HepG2 (cell line): ENCODE data around the gene NUDT21. TPM values are rescaled to one million over a fixed set of nuclear protein-coding genes. Genes with fewer than 3 reads are reported as not detected.

Experiments used
- ARHGAP35 ChIP-seq: sonication (generic); formaldehyde crosslinking; IDR thresholded peaks from 2 replicates; pipeline ENCODE4 v1.9.0; 2022; ENCODE audit warnings: mild to moderate bottlenecking, inconsistent platforms, moderate library complexity, missing genetic modification reagents, borderline replicate concordance
- GZF1 ChIP-seq: sonication (generic); formaldehyde crosslinking; IDR thresholded peaks from 2 replicates; pipeline ENCODE4 v1.5.1; 2020; ENCODE audit warnings: mild to moderate bottlenecking, missing genetic modification reagents
- NCOA2 ChIP-seq: sonication (generic); formaldehyde crosslinking; IDR thresholded peaks from 2 replicates; pipeline ENCODE4 v1.8.0; 2022; ENCODE audit warnings: inconsistent platforms
- SRSF1 ChIP-seq: fragments of 200-400 bp; formaldehyde crosslinking; optimal IDR thresholded peaks from 2 replicates; pipeline ENCODE3; 2017; ENCODE audit warnings: mild to moderate bottlenecking, low read depth, low read length, moderate library complexity
- TP53 ChIP-seq: sonication (generic); formaldehyde crosslinking; conservative IDR thresholded peaks from 2 replicates; pipeline ENCODE4 v1.4.0; 2020; ENCODE audit warnings: missing genetic modification reagents
- ZNF101 ChIP-seq: sonication (generic); formaldehyde crosslinking; IDR thresholded peaks from 2 replicates; pipeline ENCODE4 v1.4.0; 2020; ENCODE audit warnings: mild to moderate bottlenecking, low read depth, missing genetic modification reagents, borderline replicate concordance
- ZNF569 ChIP-seq: sonication (generic); formaldehyde crosslinking; IDR thresholded peaks from 2 replicates; pipeline ENCODE4 v1.5.0; 2020; ENCODE audit warnings: mild to moderate bottlenecking, missing genetic modification reagents, moderate library complexity, borderline replicate concordance
- ZNF749 ChIP-seq: sonication (generic); formaldehyde crosslinking; IDR thresholded peaks from 2 replicates; pipeline ENCODE4 v1.8.0; 2022; ENCODE audit warnings: mild to moderate bottlenecking, missing genetic modification reagents, moderate library complexity, borderline replicate concordance
- polyA plus RNA-seq, 8 experiments: library from polyadenylated mRNA; depleted of rRNA in 3 of 8; stranded (reverse) in 7 of 8; unstranded in 1 of 8; fragments of >200 nt; fragmentation: Illumina TruSeq in 4 of 8; extraction: Trizol in 4 of 8; gene quantifications; 2 replicates each; pipeline versions ENCODE4 v1.2.1 to v1.2.3, GENCODE V29; 2011 to 2016; ENCODE audit warnings: low read depth in 4 of 8, missing spikeins in 1 of 8, mixed read lengths in 1 of 8; ENCODE audit not compliant: insufficient read depth in 1 of 8
- total RNA-seq, 5 experiments: library from RNA; depleted of rRNA; stranded (reverse); fragments of >200 nt; fragmentation: Illumina TruSeq; extraction: Trizol; gene quantifications; 2 replicates each; pipeline ENCODE4 v1.2.3, GENCODE V29; 2016; ENCODE audit warnings: low read depth in 1 of 5
- TF ChIP-seq, protein P1 (sequence below), 2 experiments: IDR thresholded peaks; 2 replicates each; pipeline ENCODE4 v1.6.1; 2011 to 2012; ENCODE audit warnings: low read length in 2 of 2, borderline replicate concordance in 1 of 2, low read depth in 1 of 2, mild to moderate bottlenecking in 1 of 2, moderate library complexity in 1 of 2
- TF ChIP-seq, protein P2 (sequence below): sonication (generic); formaldehyde crosslinking; IDR thresholded peaks from 2 replicates; pipeline ENCODE4 v1.5.1; 2020; ENCODE audit warnings: missing genetic modification reagents, mild to moderate bottlenecking, borderline replicate concordance
- TF ChIP-seq, protein P3 (sequence below): sonication (generic); formaldehyde crosslinking; IDR thresholded peaks from 2 replicates; pipeline ENCODE4 v1.4.0; 2020; ENCODE audit warnings: missing genetic modification reagents
- TF ChIP-seq, protein P4 (sequence below): sonication (generic); formaldehyde crosslinking; IDR thresholded peaks from 2 replicates; pipeline ENCODE4 v1.4.0; 2020; ENCODE audit warnings: missing genetic modification reagents, borderline replicate concordance
- TF ChIP-seq, protein P5 (sequence below): sonication (generic); formaldehyde crosslinking; conservative IDR thresholded peaks from 2 replicates; pipeline ENCODE4 v1.5.0; 2020; ENCODE audit warnings: missing genetic modification reagents
- TF ChIP-seq, protein P6 (sequence below): sonication (generic); formaldehyde crosslinking; IDR thresholded peaks from 2 replicates; pipeline ENCODE4 v1.8.0; 2023; ENCODE audit warnings: mild to moderate bottlenecking, missing genetic modification reagents

The NUDT21 gene
- total and polyA plus RNA-seq, 2 of the 13 experiments (the other 11 are each of a cell fraction or from before 2014, with no cell fraction given): 177 to 210 TPM

DNA sequence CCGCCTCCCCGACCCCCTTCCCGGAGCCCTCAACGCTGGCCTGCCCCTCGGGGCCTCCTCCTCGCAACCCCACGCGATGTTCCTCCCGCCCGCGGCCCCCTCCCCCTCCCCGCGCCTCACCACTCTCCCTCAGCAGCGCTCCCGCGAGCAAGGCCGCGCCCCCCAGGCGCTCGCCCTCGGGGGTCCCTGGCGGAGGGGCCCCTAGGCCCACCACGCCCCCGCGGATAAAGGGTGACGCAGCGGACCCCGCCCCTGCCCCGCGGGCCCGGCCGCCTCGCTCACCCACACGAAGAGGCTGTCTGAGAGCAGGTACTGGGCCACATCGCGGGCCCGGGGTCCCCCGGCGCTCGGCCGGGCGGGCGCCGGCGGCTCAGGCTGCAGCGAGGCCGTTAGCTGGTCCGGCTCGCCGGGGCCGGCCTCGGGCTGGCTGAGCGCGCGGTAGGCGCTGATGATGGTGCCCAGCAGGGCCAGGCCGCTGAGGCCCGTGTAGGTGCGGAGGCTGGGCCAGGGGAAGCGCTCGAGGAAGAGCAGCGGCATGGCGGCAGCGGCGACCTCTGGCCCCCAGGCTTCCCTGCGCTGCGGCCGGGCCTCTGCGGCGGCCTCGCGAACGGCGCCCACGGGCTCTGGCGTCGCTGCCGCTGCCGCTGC is 26.2 kb downstream of the NUDT21 start (continued):
- TF ChIP-seq, protein P1, sequence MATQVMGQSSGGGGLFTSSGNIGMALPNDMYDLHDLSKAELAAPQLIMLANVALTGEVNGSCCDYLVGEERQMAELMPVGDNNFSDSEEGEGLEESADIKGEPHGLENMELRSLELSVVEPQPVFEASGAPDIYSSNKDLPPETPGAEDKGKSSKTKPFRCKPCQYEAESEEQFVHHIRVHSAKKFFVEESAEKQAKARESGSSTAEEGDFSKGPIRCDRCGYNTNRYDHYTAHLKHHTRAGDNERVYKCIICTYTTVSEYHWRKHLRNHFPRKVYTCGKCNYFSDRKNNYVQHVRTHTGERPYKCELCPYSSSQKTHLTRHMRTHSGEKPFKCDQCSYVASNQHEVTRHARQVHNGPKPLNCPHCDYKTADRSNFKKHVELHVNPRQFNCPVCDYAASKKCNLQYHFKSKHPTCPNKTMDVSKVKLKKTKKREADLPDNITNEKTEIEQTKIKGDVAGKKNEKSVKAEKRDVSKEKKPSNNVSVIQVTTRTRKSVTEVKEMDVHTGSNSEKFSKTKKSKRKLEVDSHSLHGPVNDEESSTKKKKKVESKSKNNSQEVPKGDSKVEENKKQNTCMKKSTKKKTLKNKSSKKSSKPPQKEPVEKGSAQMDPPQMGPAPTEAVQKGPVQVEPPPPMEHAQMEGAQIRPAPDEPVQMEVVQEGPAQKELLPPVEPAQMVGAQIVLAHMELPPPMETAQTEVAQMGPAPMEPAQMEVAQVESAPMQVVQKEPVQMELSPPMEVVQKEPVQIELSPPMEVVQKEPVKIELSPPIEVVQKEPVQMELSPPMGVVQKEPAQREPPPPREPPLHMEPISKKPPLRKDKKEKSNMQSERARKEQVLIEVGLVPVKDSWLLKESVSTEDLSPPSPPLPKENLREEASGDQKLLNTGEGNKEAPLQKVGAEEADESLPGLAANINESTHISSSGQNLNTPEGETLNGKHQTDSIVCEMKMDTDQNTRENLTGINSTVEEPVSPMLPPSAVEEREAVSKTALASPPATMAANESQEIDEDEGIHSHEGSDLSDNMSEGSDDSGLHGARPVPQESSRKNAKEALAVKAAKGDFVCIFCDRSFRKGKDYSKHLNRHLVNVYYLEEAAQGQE (IDR thresholded peaks at IDR 0.05; ENCODE audit: borderline replicate concordance in 1 of 2, low read depth in 1 of 2, low read length in 2 of 2): no peak
- TF ChIP-seq, protein P2, sequence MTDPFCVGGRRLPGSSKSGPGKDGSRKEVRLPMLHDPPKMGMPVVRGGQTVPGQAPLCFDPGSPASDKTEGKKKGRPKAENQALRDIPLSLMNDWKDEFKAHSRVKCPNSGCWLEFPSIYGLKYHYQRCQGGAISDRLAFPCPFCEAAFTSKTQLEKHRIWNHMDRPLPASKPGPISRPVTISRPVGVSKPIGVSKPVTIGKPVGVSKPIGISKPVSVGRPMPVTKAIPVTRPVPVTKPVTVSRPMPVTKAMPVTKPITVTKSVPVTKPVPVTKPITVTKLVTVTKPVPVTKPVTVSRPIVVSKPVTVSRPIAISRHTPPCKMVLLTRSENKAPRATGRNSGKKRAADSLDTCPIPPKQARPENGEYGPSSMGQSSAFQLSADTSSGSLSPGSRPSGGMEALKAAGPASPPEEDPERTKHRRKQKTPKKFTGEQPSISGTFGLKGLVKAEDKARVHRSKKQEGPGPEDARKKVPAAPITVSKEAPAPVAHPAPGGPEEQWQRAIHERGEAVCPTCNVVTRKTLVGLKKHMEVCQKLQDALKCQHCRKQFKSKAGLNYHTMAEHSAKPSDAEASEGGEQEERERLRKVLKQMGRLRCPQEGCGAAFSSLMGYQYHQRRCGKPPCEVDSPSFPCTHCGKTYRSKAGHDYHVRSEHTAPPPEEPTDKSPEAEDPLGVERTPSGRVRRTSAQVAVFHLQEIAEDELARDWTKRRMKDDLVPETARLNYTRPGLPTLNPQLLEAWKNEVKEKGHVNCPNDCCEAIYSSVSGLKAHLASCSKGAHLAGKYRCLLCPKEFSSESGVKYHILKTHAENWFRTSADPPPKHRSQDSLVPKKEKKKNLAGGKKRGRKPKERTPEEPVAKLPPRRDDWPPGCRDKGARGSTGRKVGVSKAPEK (CRISPR knock-in tag): no peak
- TF ChIP-seq SRSF1 (peak; percentile 25), NCOA2 (CRISPR knock-in tag) (no peak), ZNF101 (0 out of 2 replicates have a peak, but pooled peaks have one; percentile 60), TP53 (CRISPR knock-in tag) (no peak), ZNF749 (CRISPR knock-in tag) (peak; percentile 59; the same call in 1 of the 2 replicates), ZNF569 (CRISPR knock-in tag) (no peak), ARHGAP35 (CRISPR knock-in tag) (no peak), GZF1 (no peak)
- TF ChIP-seq, protein P3, sequence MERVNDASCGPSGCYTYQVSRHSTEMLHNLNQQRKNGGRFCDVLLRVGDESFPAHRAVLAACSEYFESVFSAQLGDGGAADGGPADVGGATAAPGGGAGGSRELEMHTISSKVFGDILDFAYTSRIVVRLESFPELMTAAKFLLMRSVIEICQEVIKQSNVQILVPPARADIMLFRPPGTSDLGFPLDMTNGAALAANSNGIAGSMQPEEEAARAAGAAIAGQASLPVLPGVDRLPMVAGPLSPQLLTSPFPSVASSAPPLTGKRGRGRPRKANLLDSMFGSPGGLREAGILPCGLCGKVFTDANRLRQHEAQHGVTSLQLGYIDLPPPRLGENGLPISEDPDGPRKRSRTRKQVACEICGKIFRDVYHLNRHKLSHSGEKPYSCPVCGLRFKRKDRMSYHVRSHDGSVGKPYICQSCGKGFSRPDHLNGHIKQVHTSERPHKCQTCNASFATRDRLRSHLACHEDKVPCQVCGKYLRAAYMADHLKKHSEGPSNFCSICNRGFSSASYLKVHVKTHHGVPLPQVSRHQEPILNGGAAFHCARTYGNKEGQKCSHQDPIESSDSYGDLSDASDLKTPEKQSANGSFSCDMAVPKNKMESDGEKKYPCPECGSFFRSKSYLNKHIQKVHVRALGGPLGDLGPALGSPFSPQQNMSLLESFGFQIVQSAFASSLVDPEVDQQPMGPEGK (CRISPR knock-in tag): peak; percentile 52; the same call in 1 of the 2 replicates
- TF ChIP-seq, protein P4, sequence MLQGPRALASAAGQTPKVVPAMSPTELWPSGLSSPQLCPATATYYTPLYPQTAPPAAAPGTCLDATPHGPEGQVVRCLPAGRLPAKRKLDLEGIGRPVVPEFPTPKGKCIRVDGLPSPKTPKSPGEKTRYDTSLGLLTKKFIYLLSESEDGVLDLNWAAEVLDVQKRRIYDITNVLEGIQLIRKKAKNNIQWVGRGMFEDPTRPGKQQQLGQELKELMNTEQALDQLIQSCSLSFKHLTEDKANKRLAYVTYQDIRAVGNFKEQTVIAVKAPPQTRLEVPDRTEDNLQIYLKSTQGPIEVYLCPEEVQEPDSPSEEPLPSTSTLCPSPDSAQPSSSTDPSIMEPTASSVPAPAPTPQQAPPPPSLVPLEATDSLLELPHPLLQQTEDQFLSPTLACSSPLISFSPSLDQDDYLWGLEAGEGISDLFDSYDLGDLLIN (CRISPR knock-in tag): no peak
- TF ChIP-seq, protein P5, sequence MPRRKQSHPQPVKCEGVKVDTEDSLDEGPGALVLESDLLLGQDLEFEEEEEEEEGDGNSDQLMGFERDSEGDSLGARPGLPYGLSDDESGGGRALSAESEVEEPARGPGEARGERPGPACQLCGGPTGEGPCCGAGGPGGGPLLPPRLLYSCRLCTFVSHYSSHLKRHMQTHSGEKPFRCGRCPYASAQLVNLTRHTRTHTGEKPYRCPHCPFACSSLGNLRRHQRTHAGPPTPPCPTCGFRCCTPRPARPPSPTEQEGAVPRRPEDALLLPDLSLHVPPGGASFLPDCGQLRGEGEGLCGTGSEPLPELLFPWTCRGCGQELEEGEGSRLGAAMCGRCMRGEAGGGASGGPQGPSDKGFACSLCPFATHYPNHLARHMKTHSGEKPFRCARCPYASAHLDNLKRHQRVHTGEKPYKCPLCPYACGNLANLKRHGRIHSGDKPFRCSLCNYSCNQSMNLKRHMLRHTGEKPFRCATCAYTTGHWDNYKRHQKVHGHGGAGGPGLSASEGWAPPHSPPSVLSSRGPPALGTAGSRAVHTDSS (CRISPR knock-in tag): 0 out of 2 replicates have a peak, but pooled peaks have one; percentile 37
- TF ChIP-seq, protein P6, sequence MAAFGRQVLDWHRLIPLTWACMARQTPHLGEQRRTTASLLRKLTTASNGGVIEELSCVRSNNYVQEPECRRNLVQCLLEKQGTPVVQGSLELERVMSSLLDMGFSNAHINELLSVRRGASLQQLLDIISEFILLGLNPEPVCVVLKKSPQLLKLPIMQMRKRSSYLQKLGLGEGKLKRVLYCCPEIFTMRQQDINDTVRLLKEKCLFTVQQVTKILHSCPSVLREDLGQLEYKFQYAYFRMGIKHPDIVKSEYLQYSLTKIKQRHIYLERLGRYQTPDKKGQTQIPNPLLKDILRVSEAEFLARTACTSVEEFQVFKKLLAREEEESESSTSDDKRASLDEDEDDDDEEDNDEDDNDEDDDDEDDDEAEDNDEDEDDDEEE (CRISPR knock-in tag): no peak
